Spleen (tissue), 7 donors: ENCODE results near the gene TCF7L2.

Experiments used
- POLR2A ChIP-seq, 3 donors: fragments of 450-650 bp; IDR thresholded peaks; one replicate each; pipeline ENCODE4 v1.5.1; 2017; ENCODE audit warnings: antibody characterized with exemption in 3 of 3, mild to moderate bottlenecking in 1 of 3
- TF ChIP-seq, protein P1 (sequence below), 11 experiments: fragments of 200-600 bp in 7 of 11; fragments of 450-650 bp in 4 of 11; sonication (generic) in 4 of 11; IDR thresholded peaks in 8 of 11; conservative IDR thresholded peaks in 3 of 11; 1 replicate in 7 of 11; 2 replicates in 4 of 11; pipeline versions ENCODE4 v1.4.0 to v1.8.0; 2016 to 2021; ENCODE audit warnings: antibody characterized with exemption in 11 of 11, inconsistent platforms in 4 of 11, mild to moderate bottlenecking in 1 of 11
- donor health status: DM: no; HTN: no; CAD: no; lungs with moderate emphysema.
- donor health status: DM: no; HTN: no; CAD: no.
- donor health status: DM: no; HTN: no; CAD: no.

DNA sequence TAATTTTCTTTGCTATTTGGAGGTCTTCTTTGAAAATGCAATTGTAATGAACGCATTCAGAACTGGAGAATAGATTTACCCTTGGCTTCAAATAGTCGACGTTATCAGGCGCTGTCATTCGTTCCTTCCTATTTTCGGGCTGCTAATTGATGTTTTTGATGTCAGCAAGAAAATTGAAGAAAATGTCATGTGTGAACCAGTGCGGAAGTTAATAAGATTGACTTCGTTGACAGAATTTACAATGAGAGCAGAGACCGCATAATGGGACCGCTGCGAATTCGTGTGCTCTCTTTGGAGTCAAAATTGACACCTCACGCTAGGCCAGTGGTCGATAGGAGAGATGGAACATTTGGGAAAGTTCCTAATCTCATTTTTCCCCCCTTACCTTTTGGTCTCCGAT lies 168.8 kb downstream of the TCF7L2 start:
- TF ChIP-seq, protein P1, sequence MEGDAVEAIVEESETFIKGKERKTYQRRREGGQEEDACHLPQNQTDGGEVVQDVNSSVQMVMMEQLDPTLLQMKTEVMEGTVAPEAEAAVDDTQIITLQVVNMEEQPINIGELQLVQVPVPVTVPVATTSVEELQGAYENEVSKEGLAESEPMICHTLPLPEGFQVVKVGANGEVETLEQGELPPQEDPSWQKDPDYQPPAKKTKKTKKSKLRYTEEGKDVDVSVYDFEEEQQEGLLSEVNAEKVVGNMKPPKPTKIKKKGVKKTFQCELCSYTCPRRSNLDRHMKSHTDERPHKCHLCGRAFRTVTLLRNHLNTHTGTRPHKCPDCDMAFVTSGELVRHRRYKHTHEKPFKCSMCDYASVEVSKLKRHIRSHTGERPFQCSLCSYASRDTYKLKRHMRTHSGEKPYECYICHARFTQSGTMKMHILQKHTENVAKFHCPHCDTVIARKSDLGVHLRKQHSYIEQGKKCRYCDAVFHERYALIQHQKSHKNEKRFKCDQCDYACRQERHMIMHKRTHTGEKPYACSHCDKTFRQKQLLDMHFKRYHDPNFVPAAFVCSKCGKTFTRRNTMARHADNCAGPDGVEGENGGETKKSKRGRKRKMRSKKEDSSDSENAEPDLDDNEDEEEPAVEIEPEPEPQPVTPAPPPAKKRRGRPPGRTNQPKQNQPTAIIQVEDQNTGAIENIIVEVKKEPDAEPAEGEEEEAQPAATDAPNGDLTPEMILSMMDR (IDR thresholded peaks at IDR 0.05 in 8 of 11, conservative IDR thresholded peaks at IDR 0.05 in 3 of 11) = no peak
- TF ChIP-seq POLR2A (IDR thresholded peaks at IDR 0.05) = no peak
